HepG2 (cell line): ENCODE measurements around the gene GADD45B. TPM values are rescaled to one million over a fixed set of nuclear protein-coding genes. Genes with fewer than 3 reads are reported as not detected.
A peak's percentile ranks its signal among the peaks of the same experiment; 100 is the strongest.

Source experiments
- BRCA1 ChIP-seq: sonication (generic); formaldehyde crosslinking; IDR thresholded peaks from 2 replicates; pipeline ENCODE4 v1.4.0; 2020; ENCODE audit warnings: missing genetic modification reagents
- E2F2 ChIP-seq: sonication (generic); formaldehyde crosslinking; IDR thresholded peaks from 2 replicates; pipeline ENCODE4 v1.4.0; 2020; ENCODE audit warnings: missing genetic modification reagents, borderline replicate concordance
- HDAC2 ChIP-seq: sonication (generic); formaldehyde crosslinking; IDR thresholded peaks from 2 replicates; pipeline ENCODE4 v1.4.0; 2020; ENCODE audit warnings: missing genetic modification reagents
- MAFK ChIP-seq, 2 experiments: IDR thresholded peaks in 1 of 2; conservative IDR thresholded peaks in 1 of 2; 2 replicates each; pipeline ENCODE4 v1.6.1; 2011; ENCODE audit warnings: improper control_type of control experiment in 2 of 2, low read length in 2 of 2
- MEIS2 ChIP-seq: sonication (generic); formaldehyde crosslinking; IDR thresholded peaks from 2 replicates; pipeline ENCODE4 v1.9.0; 2021; ENCODE audit warnings: mild to moderate bottlenecking, missing genetic modification reagents
- MIER3 ChIP-seq: IDR thresholded peaks from 2 replicates; pipeline ENCODE4 v1.6.1; 2016; ENCODE audit warnings: missing compliant biosample characterization, borderline replicate concordance
- NFKBIZ ChIP-seq: IDR thresholded peaks from 2 replicates; pipeline ENCODE4 v1.6.1; 2018; ENCODE audit warnings: missing genetic modification reagents, missing compliant biosample characterization
- PLRG1 ChIP-seq: fragments of 450-650 bp; conservative IDR thresholded peaks from 2 replicates; pipeline ENCODE4 v1.6.1; 2016
- SETDB1 ChIP-seq: sonication (generic); formaldehyde crosslinking; IDR thresholded peaks from 2 replicates; pipeline ENCODE4 v1.5.1; 2020; ENCODE audit warnings: missing genetic modification reagents, mild to moderate bottlenecking, borderline replicate concordance
- SKIL ChIP-seq: sonication (generic); formaldehyde crosslinking; IDR thresholded peaks from 2 replicates; pipeline ENCODE4 v1.8.0; 2022; ENCODE audit warnings: missing genetic modification reagents, mild to moderate bottlenecking, moderate library complexity, borderline replicate concordance
- SYNCRIP ChIP-seq: fragments of 200-400 bp; formaldehyde crosslinking; IDR thresholded peaks from 2 replicates; pipeline ENCODE4 v1.6.1; 2018; ENCODE audit warnings: mild to moderate bottlenecking, low read depth, low read length; ENCODE audit not compliant: insufficient read depth
- ZBTB26 ChIP-seq: IDR thresholded peaks from 2 replicates; pipeline ENCODE4 v1.6.1; 2016; ENCODE audit warnings: missing compliant biosample characterization, missing genetic modification reagents, borderline replicate concordance
- ZNF124 ChIP-seq: sonication (generic); formaldehyde crosslinking; IDR thresholded peaks from 2 replicates; pipeline ENCODE4 v1.4.0; 2020; ENCODE audit warnings: missing genetic modification reagents
- polyA plus RNA-seq, 8 experiments: library from polyadenylated mRNA; depleted of rRNA in 3 of 8; stranded (reverse) in 7 of 8; unstranded in 1 of 8; fragments of >200 nt; fragmentation: Illumina TruSeq in 4 of 8; extraction: Trizol in 4 of 8; gene quantifications; 2 replicates each; pipeline versions ENCODE4 v1.2.1 to v1.2.3, GENCODE V29; 2011 to 2016; ENCODE audit warnings: low read depth in 4 of 8, missing spikeins in 1 of 8, mixed read lengths in 1 of 8; ENCODE audit not compliant: insufficient read depth in 1 of 8
- total RNA-seq, 5 experiments: library from RNA; depleted of rRNA; stranded (reverse); fragments of >200 nt; fragmentation: Illumina TruSeq; extraction: Trizol; gene quantifications; 2 replicates each; pipeline ENCODE4 v1.2.3, GENCODE V29; 2016; ENCODE audit warnings: low read depth in 1 of 5
- TF ChIP-seq, protein P1 (sequence below): sonication (generic); formaldehyde crosslinking; IDR thresholded peaks from 2 replicates; pipeline ENCODE4 v1.4.0; 2020; ENCODE audit warnings: missing genetic modification reagents
- TF ChIP-seq, protein P2 (sequence below): sonication (generic); formaldehyde crosslinking; conservative IDR thresholded peaks from 2 replicates; pipeline ENCODE4 v1.8.1; 2023; ENCODE audit warnings: missing genetic modification reagents
- TF ChIP-seq, protein P3 (sequence below): sonication (generic); formaldehyde crosslinking; IDR thresholded peaks from 2 replicates; pipeline ENCODE4 v1.4.0; 2020; ENCODE audit warnings: mild to moderate bottlenecking, missing genetic modification reagents
- TF ChIP-seq, protein P4 (sequence below): sonication (generic); formaldehyde crosslinking; IDR thresholded peaks from 2 replicates; pipeline ENCODE4 v1.5.1; 2020; ENCODE audit warnings: mild to moderate bottlenecking, missing genetic modification reagents, borderline replicate concordance

Gene GADD45B
- total and polyA plus RNA-seq, 2 of the 13 experiments (the other 11 are each of a cell fraction or from before 2014, with no cell fraction given): 4.6 to 34.1 TPM

- peak; percentile 17; the same call in 1 of the 2 replicates for TF ChIP-seq E2F2 (CRISPR knock-in tag)
- TF ChIP-seq, protein P1, sequence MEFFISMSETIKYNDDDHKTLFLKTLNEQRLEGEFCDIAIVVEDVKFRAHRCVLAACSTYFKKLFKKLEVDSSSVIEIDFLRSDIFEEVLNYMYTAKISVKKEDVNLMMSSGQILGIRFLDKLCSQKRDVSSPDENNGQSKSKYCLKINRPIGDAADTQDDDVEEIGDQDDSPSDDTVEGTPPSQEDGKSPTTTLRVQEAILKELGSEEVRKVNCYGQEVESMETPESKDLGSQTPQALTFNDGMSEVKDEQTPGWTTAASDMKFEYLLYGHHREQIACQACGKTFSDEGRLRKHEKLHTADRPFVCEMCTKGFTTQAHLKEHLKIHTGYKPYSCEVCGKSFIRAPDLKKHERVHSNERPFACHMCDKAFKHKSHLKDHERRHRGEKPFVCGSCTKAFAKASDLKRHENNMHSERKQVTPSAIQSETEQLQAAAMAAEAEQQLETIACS (CRISPR knock-in tag): no peak
- TF ChIP-seq MIER3 (CRISPR knock-in tag): peak; percentile 66; the same call in 1 of the 2 replicates
- peak; percentile 86 for TF ChIP-seq SKIL (CRISPR knock-in tag)
- TF ChIP-seq PLRG1: no peak
- peak; percentile 78 for TF ChIP-seq HDAC2
- no peak; a peak in 1 of 4 replicates for TF ChIP-seq MAFK (conservative IDR thresholded peaks at IDR 0.05 in 1 of 2, IDR thresholded peaks at IDR 0.05 in 1 of 2; ENCODE audit: low read length in 2 of 2)
- no peak for TF ChIP-seq SETDB1 (CRISPR knock-in tag)
- TF ChIP-seq ZBTB26 (CRISPR knock-in tag): peak; percentile 86
- TF ChIP-seq NFKBIZ (CRISPR knock-in tag): no peak
- TF ChIP-seq ZNF124 (CRISPR knock-in tag): no peak
- TF ChIP-seq BRCA1 (CRISPR knock-in tag): peak; percentile 89; the same call in 1 of the 2 replicates
- TF ChIP-seq, protein P2, sequence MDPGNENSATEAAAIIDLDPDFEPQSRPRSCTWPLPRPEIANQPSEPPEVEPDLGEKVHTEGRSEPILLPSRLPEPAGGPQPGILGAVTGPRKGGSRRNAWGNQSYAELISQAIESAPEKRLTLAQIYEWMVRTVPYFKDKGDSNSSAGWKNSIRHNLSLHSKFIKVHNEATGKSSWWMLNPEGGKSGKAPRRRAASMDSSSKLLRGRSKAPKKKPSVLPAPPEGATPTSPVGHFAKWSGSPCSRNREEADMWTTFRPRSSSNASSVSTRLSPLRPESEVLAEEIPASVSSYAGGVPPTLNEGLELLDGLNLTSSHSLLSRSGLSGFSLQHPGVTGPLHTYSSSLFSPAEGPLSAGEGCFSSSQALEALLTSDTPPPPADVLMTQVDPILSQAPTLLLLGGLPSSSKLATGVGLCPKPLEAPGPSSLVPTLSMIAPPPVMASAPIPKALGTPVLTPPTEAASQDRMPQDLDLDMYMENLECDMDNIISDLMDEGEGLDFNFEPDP (CRISPR knock-in tag): no peak
- no peak for TF ChIP-seq SYNCRIP
- TF ChIP-seq, protein P3, sequence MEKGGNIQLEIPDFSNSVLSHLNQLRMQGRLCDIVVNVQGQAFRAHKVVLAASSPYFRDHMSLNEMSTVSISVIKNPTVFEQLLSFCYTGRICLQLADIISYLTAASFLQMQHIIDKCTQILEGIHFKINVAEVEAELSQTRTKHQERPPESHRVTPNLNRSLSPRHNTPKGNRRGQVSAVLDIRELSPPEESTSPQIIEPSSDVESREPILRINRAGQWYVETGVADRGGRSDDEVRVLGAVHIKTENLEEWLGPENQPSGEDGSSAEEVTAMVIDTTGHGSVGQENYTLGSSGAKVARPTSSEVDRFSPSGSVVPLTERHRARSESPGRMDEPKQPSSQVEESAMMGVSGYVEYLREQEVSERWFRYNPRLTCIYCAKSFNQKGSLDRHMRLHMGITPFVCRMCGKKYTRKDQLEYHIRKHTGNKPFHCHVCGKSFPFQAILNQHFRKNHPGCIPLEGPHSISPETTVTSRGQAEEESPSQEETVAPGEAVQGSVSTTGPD (CRISPR knock-in tag): no peak
- TF ChIP-seq MEIS2: peak; percentile 51; the same call in 1 of the 2 replicates
- TF ChIP-seq, protein P4, sequence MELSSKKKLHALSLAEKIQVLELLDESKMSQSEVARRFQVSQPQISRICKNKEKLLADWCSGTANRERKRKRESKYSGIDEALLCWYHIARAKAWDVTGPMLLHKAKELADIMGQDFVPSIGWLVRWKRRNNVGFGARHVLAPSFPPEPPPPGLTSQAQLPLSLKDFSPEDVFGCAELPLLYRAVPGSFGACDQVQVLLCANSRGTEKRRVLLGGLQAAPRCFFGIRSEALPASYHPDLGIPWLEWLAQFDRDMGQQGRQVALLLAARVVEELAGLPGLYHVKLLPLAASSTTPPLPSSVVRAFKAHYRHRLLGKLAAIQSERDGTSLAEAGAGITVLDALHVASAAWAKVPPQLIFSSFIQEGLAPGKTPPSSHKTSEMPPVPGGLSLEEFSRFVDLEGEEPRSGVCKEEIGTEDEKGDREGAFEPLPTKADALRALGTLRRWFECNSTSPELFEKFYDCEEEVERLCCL (CRISPR knock-in tag): no peak
Measured at GRCh38 chr19:2427429-2428320, 48.3 kb upstream of the GADD45B start, which contains the start of gene TIMM13 (continued).
